GM23248 (cell line): Measurements from ENCODE around the gene NBL1. TPM values are rescaled to one million over a fixed set of nuclear protein-coding genes. Genes with fewer than 3 reads are reported as not detected.

Source experiments
- DNase-seq: peaks from one replicate; pipeline ENCODE4 v3.0.0-alpha.2; 2015
- H2AFZ ChIP-seq: fragments of 200-600 bp; sonication (generic); 2 replicates; pipeline ENCODE4 v1.6.1; 2016; ENCODE audit warnings: antibody characterized with exemption
- H3F3A ChIP-seq: fragments of 200-600 bp; sonication (generic); 2 replicates; pipeline ENCODE4 v1.6.1; 2016; ENCODE audit warnings: mild to moderate bottlenecking, antibody characterized with exemption, mixed run types; ENCODE audit not compliant: insufficient read depth
- H3K27ac ChIP-seq: fragments of 200-600 bp; sonication (generic); 2 replicates; pipeline ENCODE4 v1.5.1; 2016; ENCODE audit warnings: mild to moderate bottlenecking
- H3K27me3 ChIP-seq: fragments of 200-600 bp; sonication (generic); replicated peaks from 2 replicates; pipeline ENCODE4 v1.6.1; 2016; ENCODE audit warnings: mild to moderate bottlenecking; ENCODE audit not compliant: insufficient read depth
- H3K36me3 ChIP-seq: fragments of 200-600 bp; sonication (generic); 2 replicates; pipeline ENCODE4 v1.6.1; 2016; ENCODE audit warnings: low read depth, mild to moderate bottlenecking
- H3K4me1 ChIP-seq: fragments of 200-600 bp; sonication (generic); 2 replicates; pipeline ENCODE4 v1.6.1; 2016; ENCODE audit warnings: mild to moderate bottlenecking; ENCODE audit not compliant: insufficient read depth
- H3K4me2 ChIP-seq: fragments of 200-600 bp; sonication (generic); one replicate; pipeline ENCODE4 v1.6.1; 2016; ENCODE audit warnings: mild to moderate bottlenecking; ENCODE audit not compliant: unreplicated experiment
- H3K4me3 ChIP-seq: fragments of 200-600 bp; sonication (generic); 2 replicates; pipeline ENCODE4 v1.5.1; 2016; ENCODE audit warnings: mild to moderate bottlenecking
- H3K79me2 ChIP-seq: fragments of 200-600 bp; sonication (generic); 2 replicates; pipeline ENCODE4 v1.6.1; 2016; ENCODE audit warnings: mild to moderate bottlenecking; ENCODE audit not compliant: insufficient read depth
- H3K9ac ChIP-seq: fragments of 200-600 bp; sonication (generic); 2 replicates; pipeline ENCODE4 v1.6.1; 2016; ENCODE audit warnings: mild to moderate bottlenecking
- H3K9me2 ChIP-seq: fragments of 200-600 bp; sonication (generic); 2 replicates; pipeline ENCODE4 v1.6.1; 2016; ENCODE audit warnings: mixed run types, mild to moderate bottlenecking, moderate library complexity; ENCODE audit not compliant: insufficient read depth
- H3K9me3 ChIP-seq: fragments of 200-600 bp; sonication (generic); one replicate; pipeline ENCODE4 v1.6.1; 2017; ENCODE audit warnings: low read depth
- H4K20me1 ChIP-seq: fragments of 200-600 bp; sonication (generic); 2 replicates; pipeline ENCODE4 v1.6.0; 2016; ENCODE audit not compliant: insufficient read depth
- EZH2 ChIP-seq: fragments of 200-600 bp; sonication (generic); IDR thresholded peaks from 2 replicates; pipeline ENCODE4 v1.6.1; 2018; ENCODE audit warnings: antibody characterized with exemption, mild to moderate bottlenecking; ENCODE audit not compliant: insufficient read depth, poor library complexity, severe bottlenecking
- EZH2phosphoT487 ChIP-seq: fragments of 200-600 bp; sonication (generic); IDR thresholded peaks from 2 replicates; pipeline ENCODE4 v1.6.1; 2018; ENCODE audit warnings: antibody characterized with exemption, moderate library complexity, mild to moderate bottlenecking, low read depth; ENCODE audit not compliant: insufficient read depth
- WGBS, 2 experiments: methylation state at CpG; one replicate each; pipeline ENCODE4 v1.1.6; 2015 to 2017; ENCODE audit warnings: low lambda C conversion rate in 2 of 2, low coverage in 1 of 2; ENCODE audit errors: missing lambda C conversion rate in 2 of 2; 5-methylcytosine and 5-hydroxymethylcytosine counted together
- in situ Hi-C: fragments of 300-500 bp; cut with MboI; formaldehyde crosslinking; loops from 2 replicates; pipeline ENCODE4 v1.15.0; 2020
- polyA plus RNA-seq: library from polyadenylated mRNA; unstranded; fragments of >200 nt; fragmentation: Nextera tagmentation; extraction: Ambion mirVana; gene quantifications from 2 replicates; pipeline ENCODE4 v1.2.1, GENCODE V29; 2016
- total RNA-seq: library from RNA; depleted of rRNA; stranded (reverse); fragments of >200 nt; shearing (Covaris generic); gene quantifications from 2 replicates; pipeline ENCODE4 v1.2.3, GENCODE V29; 2014

NBL1 gene
- total and polyA plus RNA-seq, 2 experiments from 2014 or later: 239 to 290 TPM

DNA sequence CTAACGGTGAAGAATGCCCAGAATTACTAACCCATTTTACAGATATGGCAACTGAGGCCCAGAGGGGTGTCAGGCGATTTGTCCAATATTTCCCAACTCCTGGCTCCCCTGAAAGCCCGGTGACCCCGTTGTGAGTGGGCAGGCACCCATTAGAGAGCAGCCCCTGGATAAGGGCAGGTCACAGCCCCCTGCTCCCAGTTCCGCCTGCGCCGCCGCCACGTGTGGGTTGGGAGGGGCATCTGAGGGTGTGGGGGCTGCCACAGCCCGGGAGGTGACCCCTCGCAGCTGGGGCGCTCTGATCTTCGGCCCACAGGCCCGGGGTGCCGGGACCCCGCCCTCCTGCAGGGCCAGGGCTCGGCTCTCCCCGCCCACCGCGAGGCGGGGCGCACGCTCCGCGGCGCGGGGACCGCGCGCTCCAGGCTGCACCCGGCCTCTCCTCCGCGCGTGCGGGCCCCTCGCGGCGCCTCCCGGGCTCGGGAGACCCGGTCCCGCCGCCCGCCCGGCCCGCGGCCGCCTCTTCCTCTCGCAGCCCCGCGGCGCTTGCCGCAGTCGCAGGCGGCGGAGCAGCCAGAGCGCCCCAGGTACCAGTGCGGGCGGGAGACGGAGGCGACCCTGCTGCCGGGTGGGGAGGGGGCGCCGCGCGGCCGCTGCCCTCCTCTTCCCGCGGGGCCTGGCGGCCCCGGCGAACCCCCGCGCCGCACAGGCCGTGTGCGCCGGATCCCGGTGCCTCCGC, 20.5 kb downstream of the NBL1 start, which contains the start of gene HTR6:
Gene HTR6, plus strand, starts transcription at position 423 of the 733 bp plus-strand sequence. CDS start 879 bp downstream, outside the sequence.
- Histone ChIP-seq H3K4me3 (peak within 1 kb of the TSS; percentile 58), H3K4me2 (peak within 1 kb of the TSS; percentile 62), H3K27ac (no peak within 1 kb of the TSS), H3K4me1 (peaks cover under 1% of the 10 kb centered on the region; the same call in 1 of the 2 replicates), H3K9me2 (no peaks in the 10 kb centered on the region), H3K9me3 (no peaks in the 10 kb centered on the region), H3F3A (0 out of 2 replicates have a peak, but pooled peaks cover 5% of the 10 kb centered on the region), H3K79me2 (no peaks in the 10 kb centered on the region), H2AFZ (no peak within 1 kb of the TSS), H4K20me1 (no peaks in the 10 kb centered on the region), H3K36me3 (no peaks in the 10 kb centered on the region), H3K27me3 (peaks cover 25% of the 10 kb centered on the region), H3K9ac (no peak within 1 kb of the TSS)
- peak; percentile 35 for DNase-seq
- TF ChIP-seq EZH2 (no peak), EZH2phosphoT487 (no peak)
- in situ Hi-C loops: no loop called here
- WGBS, 2 experiments: 4 to 13% methylated on average over 4 to 28 of the region's 80 CpGs

DNA sequence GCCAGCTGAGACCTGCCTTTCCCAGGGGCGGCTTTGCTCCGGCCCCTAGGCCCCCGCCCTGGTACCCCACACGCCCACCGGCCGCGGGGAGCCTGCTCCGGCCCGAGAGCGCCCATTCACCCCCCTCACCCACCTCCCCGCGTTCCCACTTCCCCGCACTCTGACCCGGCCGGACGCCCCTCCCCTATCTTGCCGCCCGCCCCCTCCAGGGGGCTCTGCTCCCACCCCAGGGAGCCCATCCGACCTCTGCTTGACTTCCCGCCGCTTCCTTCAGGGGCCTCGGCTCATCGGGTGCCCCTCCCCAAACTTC, 21.0 kb downstream of the NBL1 start:
- Histone ChIP-seq H3K36me3 (no peaks in the 10 kb centered on the region), H3K9ac (no peak overlapping the region), H4K20me1 (no peaks in the 10 kb centered on the region), H3K4me1 (no peaks in the 10 kb centered on the region; the same call in 1 of the 2 replicates), H3K79me2 (no peaks in the 10 kb centered on the region), H3F3A (0 out of 2 replicates have a peak, but pooled peaks cover 3% of the 10 kb centered on the region), H3K9me2 (no peaks in the 10 kb centered on the region), H3K4me2 (peak overlapping the region; percentile 62), H3K4me3 (peak overlapping the region; percentile 58; the same call in 1 of the 2 replicates), H2AFZ (no peak overlapping the region), H3K27me3 (peaks cover 25% of the 10 kb centered on the region), H3K27ac (no peak overlapping the region), H3K9me3 (no peaks in the 10 kb centered on the region)
- DNase-seq: no peak
- TF ChIP-seq EZH2 (peak; percentile 64), EZH2phosphoT487 (no peak; the same call in 1 of the 2 replicates)
- WGBS, 2 experiments: 0 to 2% methylated on average over 4 to 23 of the region's 23 CpGs
- in situ Hi-C loops: no loop called here

DNA sequence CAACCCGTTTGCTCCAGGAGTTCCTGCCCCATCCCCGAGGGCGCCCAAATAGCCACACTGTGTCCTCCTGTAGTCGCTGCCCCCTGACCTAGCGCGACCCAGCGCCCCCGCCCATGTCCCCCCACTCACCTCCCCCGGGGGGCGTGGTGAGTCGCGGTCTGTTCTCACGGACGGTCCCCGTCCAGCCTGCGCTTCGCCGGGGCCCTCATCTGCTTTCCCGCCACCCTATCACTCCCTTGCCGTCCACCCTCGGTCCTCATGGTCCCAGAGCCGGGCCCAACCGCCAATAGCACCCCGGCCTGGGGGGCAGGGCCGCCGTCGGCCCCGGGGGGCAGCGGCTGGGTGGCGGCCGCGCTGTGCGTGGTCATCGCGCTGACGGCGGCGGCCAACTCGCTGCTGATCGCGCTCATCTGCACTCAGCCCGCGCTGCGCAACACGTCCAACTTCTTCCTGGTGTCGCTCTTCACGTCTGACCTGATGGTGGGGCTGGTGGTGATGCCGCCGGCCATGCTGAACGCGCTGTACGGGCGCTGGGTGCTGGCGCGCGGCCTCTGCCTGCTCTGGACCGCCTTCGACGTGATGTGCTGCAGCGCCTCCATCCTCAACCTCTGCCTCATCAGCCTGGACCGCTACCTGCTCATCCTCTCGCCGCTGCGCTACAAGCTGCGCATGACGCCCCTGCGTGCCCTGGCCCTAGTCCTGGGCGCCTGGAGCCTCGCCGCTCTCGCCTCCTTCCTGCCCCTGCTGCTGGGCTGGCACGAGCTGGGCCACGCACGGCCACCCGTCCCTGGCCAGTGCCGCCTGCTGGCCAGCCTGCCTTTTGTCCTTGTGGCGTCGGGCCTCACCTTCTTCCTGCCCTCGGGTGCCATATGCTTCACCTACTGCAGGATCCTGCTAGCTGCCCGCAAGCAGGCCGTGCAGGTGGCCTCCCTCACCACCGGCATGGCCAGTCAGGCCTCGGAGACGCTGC, 21.7 kb downstream of the NBL1 start:
- Histone ChIP-seq H3K9me3 (no peaks in the 10 kb centered on the region), H3K27ac (no peak overlapping the region), H3K79me2 (no peaks in the 10 kb centered on the region), H3F3A (no peaks in the 10 kb centered on the region), H3K4me2 (no peak overlapping the region), H3K4me3 (no peak overlapping the region), H3K9me2 (no peaks in the 10 kb centered on the region), H3K9ac (no peak overlapping the region), H2AFZ (no peak overlapping the region), H3K27me3 (peaks cover 25% of the 10 kb centered on the region), H3K4me1 (no peaks in the 10 kb centered on the region), H3K36me3 (no peaks in the 10 kb centered on the region), H4K20me1 (no peaks in the 10 kb centered on the region)
- WGBS, 2 experiments: 16 to 20% methylated on average over 47 to 80 of the region's 84 CpGs
- in situ Hi-C loops: no loop called here
- peak; percentile 45 for DNase-seq
- TF ChIP-seq EZH2phosphoT487 (0 out of 2 replicates have a peak, but pooled peaks have one; percentile 51), EZH2 (no peak)

DNA sequence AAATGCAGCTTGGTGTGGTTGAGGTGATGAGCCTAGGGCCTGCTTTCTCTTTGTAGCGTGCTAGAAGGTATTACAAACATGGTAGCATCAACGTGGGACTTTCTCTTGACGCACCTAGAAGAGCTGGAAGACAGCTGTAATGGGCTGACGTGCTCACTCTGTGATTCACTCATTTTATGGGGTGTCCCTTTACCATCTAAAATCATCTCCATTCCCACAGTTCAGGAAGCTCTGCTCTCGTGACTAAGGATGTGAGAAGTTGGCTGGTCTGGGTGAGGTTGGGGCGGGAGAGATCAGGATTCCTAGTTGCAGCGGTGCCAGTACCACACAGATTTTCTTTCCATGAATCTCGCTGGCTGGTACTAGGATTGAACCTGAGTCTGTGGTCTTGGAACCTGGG, 24.8 kb downstream of the NBL1 start:
- H3K79me2 ChIP-seq: no peaks in the 10 kb centered on the region
- H3F3A ChIP-seq: no peaks in the 10 kb centered on the region
- TF ChIP-seq EZH2phosphoT487 (no peak), EZH2 (no peak)
- no peaks in the 10 kb centered on the region for H3K9me2 ChIP-seq
- H4K20me1 ChIP-seq: no peaks in the 10 kb centered on the region
- H3K4me1 ChIP-seq: no peaks in the 10 kb centered on the region
- DNase-seq: peak; percentile 28
- WGBS, 2 experiments: 69 to 70% methylated on average over 8 of the region's 8 CpGs
- H3K9me3 ChIP-seq: no peaks in the 10 kb centered on the region
- no peak overlapping the region for H3K27ac ChIP-seq
- H3K4me2 ChIP-seq: no peak overlapping the region
- H3K9ac ChIP-seq: no peak overlapping the region
- no peaks in the 10 kb centered on the region for H3K36me3 ChIP-seq
- peaks cover 22% of the 10 kb centered on the region for H3K27me3 ChIP-seq
- in situ Hi-C loops: no loop called here
- H2AFZ ChIP-seq: no peak overlapping the region
- H3K4me3 ChIP-seq: no peak overlapping the region
